Psoas muscle (tissue), 8 donors: ENCODE measurements around the gene MAP7D1. TPM values are rescaled to one million over a fixed set of nuclear protein-coding genes. Genes with fewer than 3 reads are reported as not detected.

Source experiments
- ATAC-seq, 4 donors: fragments of 200-7000 bp; cut with Tn5 transposase; one replicate each; pipeline ENCODE4 v1.9.1; 2020; ENCODE audit warnings: moderate library complexity in 3 of 4, mild to moderate bottlenecking in 2 of 4
- DNase-seq, 2 donors: peaks; one replicate each; pipeline ENCODE4 v3.0.0-alpha.2; 2020
- H3K27ac ChIP-seq: fragments of 200-600 bp; one replicate; pipeline ENCODE4 v1.8.0; 2022
- H3K27me3 ChIP-seq, 3 donors: fragments of 200-600 bp in 1 of 3; one replicate each; pipeline versions ENCODE4 v1.6.1 to v1.8.0; 2013 to 2022; ENCODE audit warnings: low read length in 2 of 3, mild to moderate bottlenecking in 2 of 3, moderate library complexity in 1 of 3; ENCODE audit not compliant: insufficient read depth in 3 of 3
- H3K36me3 ChIP-seq, 2 donors: fragments of 200-600 bp in 1 of 2; one replicate each; pipeline versions ENCODE4 v1.6.1 to v1.8.0; 2013 to 2022; ENCODE audit warnings: low read depth in 1 of 2, mild to moderate bottlenecking in 1 of 2, moderate library complexity in 1 of 2; ENCODE audit not compliant: insufficient read depth in 1 of 2
- H3K4me1 ChIP-seq: fragments of 200-600 bp; one replicate; pipeline ENCODE4 v1.8.0; 2022
- H3K4me3 ChIP-seq: fragments of 200-600 bp; one replicate; pipeline ENCODE4 v1.8.0; 2022; ENCODE audit warnings: mild to moderate bottlenecking
- H3K9me3 ChIP-seq: fragments of 200-600 bp; one replicate; pipeline ENCODE4 v1.8.0; 2022
- CTCF ChIP-seq: fragments of 200-600 bp; IDR thresholded peaks from one replicate; pipeline ENCODE4 v1.8.0; 2022; ENCODE audit warnings: antibody characterized with exemption
- WGBS, 3 donors: extraction: QIAGEN DNeasy Blood & Tissue Kit; methylation state at CpG; one replicate each; pipeline versions ENCODE4 v1.1.6 to v1.1.7; 2013; 5-methylcytosine and 5-hydroxymethylcytosine counted together
- intact Hi-C, 2 donors: fragments of 100-400 bp; cut with DNase I; formaldehyde crosslinking; loops; one replicate each; pipeline versions ENCODE4 v1.11.0 to v1.14.2; 2022
- polyA plus RNA-seq, 3 donors: library from polyadenylated mRNA; stranded (reverse); fragments of 200-250 nt; gene quantifications; one replicate each; pipeline ENCODE4 v1.2.3, GENCODE V29; 2013
- total RNA-seq, 4 donors: library from RNA; stranded (reverse); fragmentation: NEBNext Ultra II Directional in 2 of 4; extraction: Animal tissue kit (Norgen Biotek cat#: 25700) in 2 of 4; gene quantifications; one replicate each; pipeline versions ENCODE4 v1.2.1 to v1.2.4, GENCODE V29; 2021 to 2023
- donor health status: healthy with polysubstance abuse.
- donor health status: DM: no; HTN: no; CAD: no; lungs with moderate emphysema.
- donor health status: Bipolar disorder and iron deficiency.
- donor health status: healthy.
- donor health status: DM: yes; HTN: yes; CAD: no.
- donor health status: DM: no; HTN: no; CAD: no.
- donor health status: DM: no; HTN: no; CAD: no.
- donor health status: DM: yes; HTN: yes; CAD: no.

The MAP7D1 gene
- total and polyA plus RNA-seq, 7 donors = 117 to 342 (median 212) TPM

- no peaks in the 10 kb centered on the region for H3K9me3 ChIP-seq
- WGBS, 3 donors = 0 to 1% (median 0%) methylated on average over 58 to 62 of the region's 62 CpGs
- peaks cover 39% of the 10 kb centered on the region for H3K4me1 ChIP-seq
- peak within 1 kb of the TSS; percentile 79 for H3K4me3 ChIP-seq
- no peaks in the 10 kb centered on the region for H3K27me3 ChIP-seq
- peaks cover 0 to 10% of the 10 kb centered on the region in 2 donors for H3K36me3 ChIP-seq
- intact Hi-C loops = loop anchor here (1.0 to 5.0 kb wide), 3 partner anchors 39 to 273 kb away; no protein-coding TSS in a partner anchor
- TF ChIP-seq CTCF = peak; percentile 87
- ATAC-seq = peak; percentile 88 to 92 (median 90)
- peak; percentile 100 for DNase-seq
- peak within 1 kb of the TSS; percentile 93 for H3K27ac ChIP-seq
Observed at GRCh38 chr1:36149237-36149972, 6.6 kb upstream of the MAP7D1 start, which contains the start of gene TRAPPC3. Gene TRAPPC3, minus strand, starts transcription at chr1:36149486. Its CDS starts 108 bp downstream, at chr1:36149378.

- peak overlapping the region; percentile 3 for H3K4me3 ChIP-seq
- no peaks in the 10 kb centered on the region for H3K27me3 ChIP-seq
- no peak for DNase-seq
- intact Hi-C loops = loop anchor here (1.0 to 10.0 kb wide), 4 partner anchors 38 to 272 kb away; partner anchors contain the start of gene STK40 (in 1 of the 2)
- no peak for ATAC-seq
- no peak for TF ChIP-seq CTCF
- peaks cover 0 to 10% of the 10 kb centered on the region in 2 donors for H3K36me3 ChIP-seq
- peak overlapping the region; percentile 93 for H3K27ac ChIP-seq
- 7 to 22% (median 15%) methylated on average over 6 of the region's 6 CpGs for WGBS, 3 donors
- H3K4me1 ChIP-seq = peaks cover 43% of the 10 kb centered on the region
- H3K9me3 ChIP-seq = no peaks in the 10 kb centered on the region
Observed at GRCh38 chr1:36149973-36150295, 6.0 kb upstream of the MAP7D1 start.

- Histone ChIP-seq H3K36me3 (peaks cover 0 to 10% of the 10 kb centered on the region in 2 donors), H3K4me1 (peaks cover 44% of the 10 kb centered on the region), H3K27ac (peak overlapping the region; percentile 93), H3K4me3 (peak overlapping the region; percentile 28), H3K27me3 (no peaks in the 10 kb centered on the region), H3K9me3 (no peaks in the 10 kb centered on the region)
- TF ChIP-seq CTCF = no peak
- intact Hi-C loops = loop anchor here in 1 of 2 donors (10.0 kb wide), 1 partner anchor 234 kb away; the partner anchor contains the start of gene STK40
- WGBS, 3 donors = 1 to 3% (median 1%) methylated on average over 12 of the region's 12 CpGs
- ATAC-seq (peak; percentile 76 to 81 (median 78)), DNase-seq (peak; percentile 93 to 96)
Observed at GRCh38 chr1:36150296-36151133, 5.4 kb upstream of the MAP7D1 start.

- no peaks in the 10 kb centered on the region for H3K9me3 ChIP-seq
- no peaks in the 10 kb centered on the region for H3K27me3 ChIP-seq
- no peak for TF ChIP-seq CTCF
- WGBS, 3 donors = 6 to 10% (median 9%) methylated on average over 1 of the region's 1 CpG
- no peak for DNase-seq
- H3K27ac ChIP-seq = peak overlapping the region; percentile 93
- intact Hi-C loops = loop anchor here in 1 of 2 donors (10.0 kb wide), 1 partner anchor 234 kb away; the partner anchor contains the start of gene STK40
- ATAC-seq = no peak
- peaks cover 0 to 10% of the 10 kb centered on the region in 2 donors for H3K36me3 ChIP-seq
- peak overlapping the region; percentile 28 for H3K4me3 ChIP-seq
- peaks cover 44% of the 10 kb centered on the region for H3K4me1 ChIP-seq
Observed at GRCh38 chr1:36151134-36151844, 4.7 kb upstream of the MAP7D1 start.
